GM23338 (cell line): ENCODE results near the gene SYCN. TPM values are rescaled to one million over a fixed set of nuclear protein-coding genes. Genes with fewer than 3 reads are reported as not detected.

Source experiments
- ATAC-seq: fragments of 200-7000 bp; cut with Tn5 transposase; 3 replicates; pipeline ENCODE4 v1.9.1; 2020
- DNase-seq: peaks from one replicate; pipeline ENCODE4 v3.0.0-alpha.2; 2015; ENCODE audit warnings: low spot score
- H2AFZ ChIP-seq: fragments of 200-600 bp; sonication (generic); 2 replicates; pipeline ENCODE4 v1.8.0; 2016; ENCODE audit warnings: antibody characterized with exemption, mild to moderate bottlenecking, moderate library complexity
- H3F3A ChIP-seq: fragments of 200-600 bp; sonication (generic); replicated peaks from 2 replicates; pipeline ENCODE4 v1.8.0; 2017; ENCODE audit warnings: antibody characterized with exemption, mixed run types, low read depth
- H3K27ac ChIP-seq: fragments of 200-600 bp; sonication (generic); 2 replicates; pipeline ENCODE4 v1.6.1; 2016; ENCODE audit warnings: low read depth
- H3K27me3 ChIP-seq: fragments of 200-600 bp; sonication (generic); 2 replicates; pipeline ENCODE4 v1.8.0; 2016; ENCODE audit warnings: mild to moderate bottlenecking, mixed run types, moderate library complexity; ENCODE audit not compliant: insufficient read depth
- H3K36me3 ChIP-seq: fragments of 200-600 bp; sonication (generic); 2 replicates; pipeline ENCODE4 v1.8.0; 2016; ENCODE audit warnings: mild to moderate bottlenecking; ENCODE audit not compliant: insufficient read depth
- H3K4me1 ChIP-seq: fragments of 200-600 bp; sonication (generic); 2 replicates; pipeline ENCODE4 v1.8.0; 2016; ENCODE audit warnings: mild to moderate bottlenecking, moderate library complexity; ENCODE audit not compliant: insufficient read depth
- H3K4me2 ChIP-seq: fragments of 200-600 bp; sonication (generic); 2 replicates; pipeline ENCODE4 v1.7.1; 2017; ENCODE audit warnings: mixed run types
- H3K4me3 ChIP-seq: fragments of 200-600 bp; sonication (generic); 2 replicates; pipeline ENCODE4 v1.6.1; 2016; ENCODE audit warnings: mixed run types
- H3K79me2 ChIP-seq: fragments of 200-600 bp; sonication (generic); replicated peaks from 2 replicates; pipeline ENCODE4 v1.8.0; 2017; ENCODE audit warnings: mild to moderate bottlenecking; ENCODE audit not compliant: insufficient read depth
- H3K9me2 ChIP-seq: fragments of 200-600 bp; sonication (generic); 2 replicates; pipeline ENCODE4 v1.8.0; 2017; ENCODE audit not compliant: insufficient read depth
- H4K20me1 ChIP-seq: fragments of 200-600 bp; sonication (generic); replicated peaks from 2 replicates; pipeline ENCODE4 v1.8.0; 2017; ENCODE audit warnings: mild to moderate bottlenecking; ENCODE audit not compliant: insufficient read depth
- H3K27ac Mint-ChIP-seq: 2 replicates; pipeline ENCODE4 v1.8.0; 2020; ENCODE audit warnings: inconsistent platforms, mild to moderate bottlenecking, moderate library complexity, mixed read lengths
- H3K27me3 Mint-ChIP-seq: 3 replicates; pipeline ENCODE4 v1.8.0; 2022; ENCODE audit warnings: low read depth, mild to moderate bottlenecking, moderate library complexity, mixed read lengths, inconsistent platforms; ENCODE audit not compliant: insufficient read depth, poor library complexity
- H3K36me3 Mint-ChIP-seq: 3 replicates; pipeline ENCODE4 v1.8.0; 2021; ENCODE audit warnings: low read depth, mild to moderate bottlenecking, inconsistent platforms, moderate library complexity, mixed read lengths
- H3K4me1 Mint-ChIP-seq: 3 replicates; pipeline ENCODE4 v1.8.0; 2020; ENCODE audit warnings: mild to moderate bottlenecking, inconsistent platforms, mixed read lengths
- H3K4me3 Mint-ChIP-seq: 3 replicates; pipeline ENCODE4 v1.8.0; 2021; ENCODE audit warnings: moderate library complexity, mild to moderate bottlenecking, inconsistent platforms, mixed read lengths
- H3K9me3 Mint-ChIP-seq: 3 replicates; pipeline ENCODE4 v1.8.0; 2020; ENCODE audit warnings: moderate library complexity, mild to moderate bottlenecking, inconsistent platforms, mixed read lengths
- CREB1 ChIP-seq: fragments of 250-450 bp; sonication (Bioruptor Pico); IDR thresholded peaks from 2 replicates; pipeline ENCODE4 v1.5.0; 2020; ENCODE audit warnings: low read depth, mild to moderate bottlenecking, moderate library complexity
- EZH2 ChIP-seq: fragments of 200-600 bp; sonication (generic); IDR thresholded peaks from one replicate; pipeline ENCODE4 v1.8.0; 2017; ENCODE audit warnings: antibody characterized with exemption, mild to moderate bottlenecking, low read depth; ENCODE audit not compliant: unreplicated experiment
- EZH2phosphoT487 ChIP-seq: fragments of 200-600 bp; sonication (generic); IDR thresholded peaks from one replicate; pipeline ENCODE4 v1.8.1; 2018; ENCODE audit warnings: antibody characterized with exemption; ENCODE audit not compliant: unreplicated experiment
- JUNB ChIP-seq: IDR thresholded peaks from one replicate; pipeline ENCODE4 v1.6.1; 2016; ENCODE audit warnings: antibody characterized with exemption; ENCODE audit not compliant: unreplicated experiment
- NANOG ChIP-seq: IDR thresholded peaks from 2 replicates; pipeline ENCODE4 v1.6.1; 2016; ENCODE audit warnings: antibody characterized with exemption, borderline replicate concordance
- POLR2AphosphoS5 ChIP-seq: IDR thresholded peaks from 2 replicates; pipeline ENCODE4 v1.6.1; 2016; ENCODE audit warnings: antibody characterized with exemption, low read depth
- REST ChIP-seq: IDR thresholded peaks from one replicate; pipeline ENCODE4 v1.6.1; 2018; ENCODE audit warnings: antibody characterized with exemption; ENCODE audit not compliant: unreplicated experiment
- STAT1 ChIP-seq: IDR thresholded peaks from one replicate; pipeline ENCODE4 v1.6.1; 2016; ENCODE audit warnings: antibody characterized with exemption; ENCODE audit not compliant: unreplicated experiment
- ZNF114 ChIP-seq: fragments of 250-450 bp; sonication (Bioruptor Pico); IDR thresholded peaks from 2 replicates; pipeline ENCODE4 v1.5.0; 2020; ENCODE audit warnings: mild to moderate bottlenecking, moderate library complexity
- ZNF331 ChIP-seq: fragments of 250-450 bp; sonication (Bioruptor Pico); IDR thresholded peaks from 2 replicates; pipeline ENCODE4 v1.5.0; 2020; ENCODE audit warnings: low read depth, mild to moderate bottlenecking, moderate library complexity
- polyA plus RNA-seq: library from polyadenylated mRNA; unstranded; fragments of >200 nt; fragmentation: Nextera tagmentation; extraction: Ambion mirVana; gene quantifications from 2 replicates; pipeline ENCODE4 v1.2.1, GENCODE V29; 2016
- total RNA-seq: library from RNA; depleted of rRNA; stranded (reverse); fragments of >200 nt; shearing (Covaris generic); gene quantifications from 2 replicates; pipeline ENCODE4 v1.2.3, GENCODE V29; 2014
- TF ChIP-seq, protein P1 (sequence below), 2 experiments: fragments of 200-600 bp in 1 of 2; sonication (generic) in 1 of 2; conservative IDR thresholded peaks; 2 replicates each; pipeline versions ENCODE4 v1.5.1 to v1.6.1; 2016 to 2017; ENCODE audit warnings: antibody characterized with exemption in 2 of 2, low read depth in 2 of 2, mild to moderate bottlenecking in 2 of 2, moderate library complexity in 1 of 2
- TF ChIP-seq, protein P2 (sequence below): IDR thresholded peaks from 2 replicates; pipeline ENCODE4 v1.6.1; 2016; ENCODE audit warnings: antibody characterized with exemption
- TF ChIP-seq, protein P3 (sequence below): fragments of 250-450 bp; sonication (Bioruptor Pico); IDR thresholded peaks from 2 replicates; pipeline ENCODE4 v1.5.0; 2020; ENCODE audit warnings: mild to moderate bottlenecking, moderate library complexity

SYCN gene
- total and polyA plus RNA-seq, 2 experiments from 2014 or later: not detected

DNA sequence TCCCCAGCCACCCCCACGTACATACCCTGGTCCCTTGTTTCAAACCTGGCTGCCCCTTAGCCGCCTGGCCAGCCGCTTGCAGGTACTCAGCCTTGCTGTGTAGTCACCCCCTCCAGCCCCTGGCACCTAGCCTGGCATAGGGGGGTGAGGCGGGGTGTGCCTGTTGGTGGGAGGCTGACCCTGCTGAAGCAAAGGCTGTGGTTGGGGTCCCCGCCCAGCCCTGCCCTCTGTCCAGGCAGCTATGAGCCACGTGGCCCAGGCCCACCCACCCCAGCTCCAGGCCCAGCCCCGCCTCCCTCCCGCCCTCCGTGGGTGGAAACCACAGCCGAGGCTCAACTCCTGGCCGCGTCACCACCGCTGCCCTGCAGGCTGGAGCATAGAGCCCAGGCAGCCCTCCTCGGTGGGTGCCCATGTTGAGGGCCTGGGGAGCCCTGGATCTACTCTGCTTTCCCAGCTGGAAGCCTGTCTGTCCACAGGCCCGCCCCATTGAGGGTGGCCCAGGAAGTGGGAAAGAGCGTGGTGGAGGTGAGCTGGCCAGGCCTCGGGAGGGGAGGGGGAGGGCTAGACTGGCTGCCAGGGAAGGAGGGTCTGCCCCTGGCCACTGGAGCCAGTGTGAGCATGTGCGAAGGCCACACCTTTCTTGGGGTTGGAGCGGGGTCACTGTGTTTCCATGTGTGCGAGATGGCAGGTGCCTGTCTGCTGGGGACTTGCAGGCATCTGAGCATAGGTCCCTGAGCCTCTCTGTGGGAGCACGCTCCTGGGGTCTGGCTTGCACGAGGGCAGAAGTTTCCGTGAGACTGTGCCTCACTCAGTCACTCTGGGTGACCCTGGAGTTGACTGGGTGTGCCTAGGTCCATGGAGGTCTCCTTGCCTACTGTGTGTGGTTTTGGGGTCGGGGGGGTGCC lies 47.5 kb downstream of the SYCN start:
- Mint-ChIP-seq H3K4me3 (no peak overlapping the region), H3K27ac (no peak overlapping the region; the same call in 1 of the 2 replicates), H3K9me3 (no peaks in the 10 kb centered on the region; the same call in 1 of the 3 replicates), H3K36me3 (no peaks in the 10 kb centered on the region; the same call in 1 of the 3 replicates), H3K4me1 (peaks cover 42% of the 10 kb centered on the region), H3K27me3 (peaks cover 11% of the 10 kb centered on the region)
- Histone ChIP-seq H3K4me2 (no peak overlapping the region), H4K20me1 (peaks cover 4% of the 10 kb centered on the region; the same call in 1 of the 2 replicates), H3K27ac (no peak overlapping the region), H2AFZ (no peak overlapping the region), H3K9me2 (no peaks in the 10 kb centered on the region), H3K27me3 (no peaks in the 10 kb centered on the region), H3K79me2 (peaks cover 43% of the 10 kb centered on the region), H3F3A (no peaks in the 10 kb centered on the region), H3K36me3 (no peaks in the 10 kb centered on the region), H3K4me1 (peaks cover 17% of the 10 kb centered on the region), H3K4me3 (no peak overlapping the region)
- DNase-seq (no peak), ATAC-seq (peak; percentile 13)
- TF ChIP-seq, protein P1, sequence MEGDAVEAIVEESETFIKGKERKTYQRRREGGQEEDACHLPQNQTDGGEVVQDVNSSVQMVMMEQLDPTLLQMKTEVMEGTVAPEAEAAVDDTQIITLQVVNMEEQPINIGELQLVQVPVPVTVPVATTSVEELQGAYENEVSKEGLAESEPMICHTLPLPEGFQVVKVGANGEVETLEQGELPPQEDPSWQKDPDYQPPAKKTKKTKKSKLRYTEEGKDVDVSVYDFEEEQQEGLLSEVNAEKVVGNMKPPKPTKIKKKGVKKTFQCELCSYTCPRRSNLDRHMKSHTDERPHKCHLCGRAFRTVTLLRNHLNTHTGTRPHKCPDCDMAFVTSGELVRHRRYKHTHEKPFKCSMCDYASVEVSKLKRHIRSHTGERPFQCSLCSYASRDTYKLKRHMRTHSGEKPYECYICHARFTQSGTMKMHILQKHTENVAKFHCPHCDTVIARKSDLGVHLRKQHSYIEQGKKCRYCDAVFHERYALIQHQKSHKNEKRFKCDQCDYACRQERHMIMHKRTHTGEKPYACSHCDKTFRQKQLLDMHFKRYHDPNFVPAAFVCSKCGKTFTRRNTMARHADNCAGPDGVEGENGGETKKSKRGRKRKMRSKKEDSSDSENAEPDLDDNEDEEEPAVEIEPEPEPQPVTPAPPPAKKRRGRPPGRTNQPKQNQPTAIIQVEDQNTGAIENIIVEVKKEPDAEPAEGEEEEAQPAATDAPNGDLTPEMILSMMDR (conservative IDR thresholded peaks at IDR 0.05; ENCODE audit: low read depth in 2 of 2): no peak
- TF ChIP-seq POLR2AphosphoS5 (no peak), JUNB (no peak), ZNF331 (no peak), NANOG (no peak), ZNF114 (CRISPR knock-in tag) (no peak), STAT1 (no peak), REST (no peak), CREB1 (CRISPR knock-in tag) (no peak), EZH2phosphoT487 (no peak), EZH2 (no peak)
- TF ChIP-seq, protein P2, sequence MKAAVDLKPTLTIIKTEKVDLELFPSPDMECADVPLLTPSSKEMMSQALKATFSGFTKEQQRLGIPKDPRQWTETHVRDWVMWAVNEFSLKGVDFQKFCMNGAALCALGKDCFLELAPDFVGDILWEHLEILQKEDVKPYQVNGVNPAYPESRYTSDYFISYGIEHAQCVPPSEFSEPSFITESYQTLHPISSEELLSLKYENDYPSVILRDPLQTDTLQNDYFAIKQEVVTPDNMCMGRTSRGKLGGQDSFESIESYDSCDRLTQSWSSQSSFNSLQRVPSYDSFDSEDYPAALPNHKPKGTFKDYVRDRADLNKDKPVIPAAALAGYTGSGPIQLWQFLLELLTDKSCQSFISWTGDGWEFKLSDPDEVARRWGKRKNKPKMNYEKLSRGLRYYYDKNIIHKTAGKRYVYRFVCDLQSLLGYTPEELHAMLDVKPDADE: no peak
- TF ChIP-seq, protein P3, sequence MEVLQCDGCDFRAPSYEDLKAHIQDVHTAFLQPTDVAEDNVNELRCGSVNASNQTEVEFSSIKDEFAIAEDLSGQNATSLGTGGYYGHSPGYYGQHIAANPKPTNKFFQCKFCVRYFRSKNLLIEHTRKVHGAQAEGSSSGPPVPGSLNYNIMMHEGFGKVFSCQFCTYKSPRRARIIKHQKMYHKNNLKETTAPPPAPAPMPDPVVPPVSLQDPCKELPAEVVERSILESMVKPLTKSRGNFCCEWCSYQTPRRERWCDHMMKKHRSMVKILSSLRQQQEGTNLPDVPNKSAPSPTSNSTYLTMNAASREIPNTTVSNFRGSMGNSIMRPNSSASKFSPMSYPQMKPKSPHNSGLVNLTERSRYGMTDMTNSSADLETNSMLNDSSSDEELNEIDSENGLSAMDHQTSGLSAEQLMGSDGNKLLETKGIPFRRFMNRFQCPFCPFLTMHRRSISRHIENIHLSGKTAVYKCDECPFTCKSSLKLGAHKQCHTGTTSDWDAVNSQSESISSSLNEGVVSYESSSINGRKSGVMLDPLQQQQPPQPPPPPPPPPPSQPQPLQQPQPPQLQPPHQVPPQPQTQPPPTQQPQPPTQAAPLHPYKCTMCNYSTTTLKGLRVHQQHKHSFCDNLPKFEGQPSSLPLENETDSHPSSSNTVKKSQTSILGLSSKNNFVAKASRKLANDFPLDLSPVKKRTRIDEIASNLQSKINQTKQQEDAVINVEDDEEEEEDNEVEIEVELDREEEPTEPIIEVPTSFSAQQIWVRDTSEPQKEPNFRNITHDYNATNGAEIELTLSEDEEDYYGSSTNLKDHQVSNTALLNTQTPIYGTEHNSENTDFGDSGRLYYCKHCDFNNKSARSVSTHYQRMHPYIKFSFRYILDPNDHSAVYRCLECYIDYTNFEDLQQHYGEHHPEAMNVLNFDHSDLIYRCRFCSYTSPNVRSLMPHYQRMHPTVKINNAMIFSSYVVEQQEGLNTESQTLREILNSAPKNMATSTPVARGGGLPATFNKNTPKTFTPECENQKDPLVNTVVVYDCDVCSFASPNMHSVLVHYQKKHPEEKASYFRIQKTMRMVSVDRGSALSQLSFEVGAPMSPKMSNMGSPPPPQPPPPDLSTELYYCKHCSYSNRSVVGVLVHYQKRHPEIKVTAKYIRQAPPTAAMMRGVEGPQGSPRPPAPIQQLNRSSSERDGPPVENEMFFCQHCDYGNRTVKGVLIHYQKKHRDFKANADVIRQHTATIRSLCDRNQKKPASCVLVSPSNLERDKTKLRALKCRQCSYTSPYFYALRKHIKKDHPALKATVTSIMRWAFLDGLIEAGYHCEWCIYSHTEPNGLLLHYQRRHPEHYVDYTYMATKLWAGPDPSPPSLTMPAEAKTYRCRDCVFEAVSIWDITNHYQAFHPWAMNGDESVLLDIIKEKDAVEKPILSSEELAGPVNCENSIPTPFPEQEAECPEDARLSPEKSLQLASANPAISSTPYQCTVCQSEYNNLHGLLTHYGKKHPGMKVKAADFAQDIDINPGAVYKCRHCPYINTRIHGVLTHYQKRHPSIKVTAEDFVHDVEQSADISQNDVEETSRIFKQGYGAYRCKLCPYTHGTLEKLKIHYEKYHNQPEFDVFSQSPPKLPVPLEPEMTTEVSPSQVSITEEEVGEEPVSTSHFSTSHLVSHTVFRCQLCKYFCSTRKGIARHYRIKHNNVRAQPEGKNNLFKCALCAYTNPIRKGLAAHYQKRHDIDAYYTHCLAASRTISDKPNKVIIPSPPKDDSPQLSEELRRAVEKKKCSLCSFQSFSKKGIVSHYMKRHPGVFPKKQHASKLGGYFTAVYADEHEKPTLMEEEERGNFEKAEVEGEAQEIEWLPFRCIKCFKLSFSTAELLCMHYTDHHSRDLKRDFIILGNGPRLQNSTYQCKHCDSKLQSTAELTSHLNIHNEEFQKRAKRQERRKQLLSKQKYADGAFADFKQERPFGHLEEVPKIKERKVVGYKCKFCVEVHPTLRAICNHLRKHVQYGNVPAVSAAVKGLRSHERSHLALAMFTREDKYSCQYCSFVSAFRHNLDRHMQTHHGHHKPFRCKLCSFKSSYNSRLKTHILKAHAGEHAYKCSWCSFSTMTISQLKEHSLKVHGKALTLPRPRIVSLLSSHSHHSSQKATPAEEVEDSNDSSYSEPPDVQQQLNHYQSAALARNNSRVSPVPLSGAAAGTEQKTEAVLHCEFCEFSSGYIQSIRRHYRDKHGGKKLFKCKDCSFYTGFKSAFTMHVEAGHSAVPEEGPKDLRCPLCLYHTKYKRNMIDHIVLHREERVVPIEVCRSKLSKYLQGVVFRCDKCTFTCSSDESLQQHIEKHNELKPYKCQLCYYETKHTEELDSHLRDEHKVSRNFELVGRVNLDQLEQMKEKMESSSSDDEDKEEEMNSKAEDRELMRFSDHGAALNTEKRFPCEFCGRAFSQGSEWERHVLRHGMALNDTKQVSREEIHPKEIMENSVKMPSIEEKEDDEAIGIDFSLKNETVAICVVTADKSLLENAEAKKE (CRISPR knock-in tag): no peak
